Measurements from ENCODE around the gene FBXW7. TPM values are rescaled to one million over a fixed set of nuclear protein-coding genes. Genes with fewer than 3 reads are reported as not detected.

Gene FBXW7
- total and polyA plus RNA-seq, 5 donors: 14.8 to 52.2 (median 47.3) TPM

DNA sequence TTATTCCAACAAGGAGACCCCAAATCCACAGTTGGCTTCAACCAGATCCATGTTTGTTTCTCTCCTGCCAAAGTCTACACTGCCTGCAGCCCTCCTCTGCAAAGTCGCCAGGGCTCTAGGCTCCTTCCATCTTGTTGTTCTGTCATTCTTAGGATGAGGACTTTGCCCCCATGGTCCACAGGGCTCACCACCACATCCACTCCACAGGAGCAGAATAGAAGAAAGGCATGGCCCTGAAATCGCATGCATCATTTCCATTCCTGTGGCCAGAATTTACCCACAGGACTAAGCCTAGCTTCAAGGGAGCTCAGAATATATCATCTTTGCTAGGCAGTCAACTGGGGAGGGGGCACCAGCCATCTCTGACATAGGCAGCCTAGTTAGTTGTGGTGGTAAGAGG lies 254.7 kb downstream of the FBXW7 start:
- H3K4me3 ChIP-seq (ENCODE audit: low read length): no peak overlapping the region
- DNase-seq: no peak
- 98% methylated on average over 2 of the region's 2 CpGs for WGBS
- no peak for ATAC-seq
- intact Hi-C loops (cut with DNase I): no loop called here
- no peaks in the 10 kb centered on the region for H3K4me1 ChIP-seq (ENCODE audit: control insufficient read depth, insufficient read depth, low read length)
- H3K27me3 ChIP-seq (ENCODE audit: control insufficient read depth, insufficient read depth): no peaks in the 10 kb centered on the region
- H3K27ac ChIP-seq (ENCODE audit: low read length): no peak overlapping the region
- H3K9me3 ChIP-seq (ENCODE audit: control insufficient read depth, low read length): no peaks in the 10 kb centered on the region

DNA sequence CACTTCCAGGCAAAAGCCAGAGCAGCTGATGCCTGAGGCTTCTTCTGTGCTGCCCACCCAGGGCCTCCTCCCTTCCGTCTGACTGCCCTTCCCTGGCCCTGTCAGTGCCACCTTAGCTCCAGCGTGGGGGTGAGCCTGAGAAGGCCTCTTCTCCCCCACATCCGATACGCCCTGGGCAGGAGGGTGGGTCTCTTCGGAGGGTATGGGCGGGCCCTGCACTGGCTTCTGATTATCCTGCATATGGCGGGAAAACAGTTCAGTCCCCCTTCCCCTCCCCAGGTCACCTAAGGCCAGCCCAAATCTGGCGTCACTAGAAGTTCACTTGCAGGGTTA lies 256.7 kb downstream of the FBXW7 start:
- DNase-seq (no peak), ATAC-seq (peak in 1 of 2 donors; percentile 22)
- Histone ChIP-seq H3K9me3 (ENCODE audit: control insufficient read depth, low read length) (no peaks in the 10 kb centered on the region), H3K27me3 (ENCODE audit: control insufficient read depth, insufficient read depth) (no peaks in the 10 kb centered on the region), H3K4me1 (ENCODE audit: control insufficient read depth, insufficient read depth, low read length) (no peaks in the 10 kb centered on the region), H3K4me3 (ENCODE audit: low read length) (no peak overlapping the region), H3K27ac (ENCODE audit: low read length) (no peak overlapping the region)
- intact Hi-C loops (cut with DNase I): no loop called here
- 94% methylated on average over 8 of the region's 8 CpGs for WGBS

DNA sequence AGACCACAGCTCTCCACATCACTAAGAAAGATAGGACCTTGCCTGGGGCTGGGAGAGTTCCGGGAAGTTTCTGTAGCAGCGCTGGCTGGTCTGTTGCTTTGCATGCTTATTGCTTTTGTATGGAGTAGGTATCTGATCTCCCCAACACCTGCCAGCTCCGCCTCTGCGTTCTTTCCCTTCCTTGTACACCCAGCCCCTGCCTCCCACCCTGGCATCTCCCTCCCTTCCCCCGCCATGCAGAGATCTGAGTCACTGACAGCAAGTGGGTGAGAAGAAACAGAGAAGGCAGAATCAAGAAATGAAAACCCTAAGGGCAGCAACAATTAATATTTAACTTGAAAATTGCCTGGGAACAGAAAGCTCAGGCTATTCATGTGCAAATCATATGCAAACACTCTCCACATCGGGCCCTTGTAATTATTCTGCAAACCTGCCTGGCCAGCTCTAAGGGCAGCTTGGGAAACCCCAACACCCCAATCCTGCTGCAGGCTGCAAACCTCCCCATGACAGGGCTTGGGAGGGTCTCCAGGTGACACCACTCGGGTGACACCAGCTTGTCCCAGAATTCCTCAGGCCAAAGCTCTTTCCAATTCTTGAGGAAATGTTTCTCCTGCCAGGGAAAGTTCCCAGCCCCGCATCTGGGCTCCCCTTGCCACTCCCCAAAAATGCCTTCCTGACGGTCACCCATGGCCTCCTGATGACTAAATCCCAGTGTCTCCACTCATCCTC lies 257.2 kb downstream of the FBXW7 start:
- Histone ChIP-seq H3K27me3 (ENCODE audit: control insufficient read depth, insufficient read depth) (no peaks in the 10 kb centered on the region), H3K9me3 (ENCODE audit: control insufficient read depth, low read length) (no peaks in the 10 kb centered on the region), H3K27ac (ENCODE audit: low read length) (no peak overlapping the region), H3K4me3 (ENCODE audit: low read length) (no peak overlapping the region), H3K4me1 (ENCODE audit: control insufficient read depth, insufficient read depth, low read length) (no peaks in the 10 kb centered on the region)
- ATAC-seq: no peak
- intact Hi-C loops (cut with DNase I): no loop called here
- WGBS: 86% methylated on average over 9 of the region's 9 CpGs
- DNase-seq: no peak

DNA sequence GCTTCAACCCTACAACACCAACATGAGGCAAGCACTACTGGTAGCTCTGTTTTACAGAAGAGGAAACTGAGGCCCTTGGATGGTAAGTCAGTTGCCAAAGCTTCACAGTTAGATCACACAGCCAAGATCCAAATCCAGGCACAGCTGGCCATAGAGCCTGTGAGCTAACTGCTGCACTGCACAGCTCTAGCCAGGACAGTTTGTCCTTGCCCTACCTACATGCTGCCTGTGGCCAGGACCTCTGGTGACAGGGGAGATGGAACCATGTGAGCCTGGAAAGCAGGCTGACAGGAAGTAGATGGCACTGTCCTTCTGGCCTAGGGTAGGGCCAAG lies 257.8 kb downstream of the FBXW7 start:
- DNase-seq: no peak
- H3K4me1 ChIP-seq (ENCODE audit: control insufficient read depth, insufficient read depth, low read length): no peaks in the 10 kb centered on the region
- intact Hi-C loops (cut with DNase I): no loop called here
- H3K4me3 ChIP-seq (ENCODE audit: low read length): no peak overlapping the region
- H3K9me3 ChIP-seq (ENCODE audit: control insufficient read depth, low read length): no peaks in the 10 kb centered on the region
- peak in 1 of 2 donors; percentile 27 for ATAC-seq
- no peaks in the 10 kb centered on the region for H3K27me3 ChIP-seq (ENCODE audit: control insufficient read depth, insufficient read depth)
- H3K27ac ChIP-seq (ENCODE audit: low read length): no peak overlapping the region

DNA sequence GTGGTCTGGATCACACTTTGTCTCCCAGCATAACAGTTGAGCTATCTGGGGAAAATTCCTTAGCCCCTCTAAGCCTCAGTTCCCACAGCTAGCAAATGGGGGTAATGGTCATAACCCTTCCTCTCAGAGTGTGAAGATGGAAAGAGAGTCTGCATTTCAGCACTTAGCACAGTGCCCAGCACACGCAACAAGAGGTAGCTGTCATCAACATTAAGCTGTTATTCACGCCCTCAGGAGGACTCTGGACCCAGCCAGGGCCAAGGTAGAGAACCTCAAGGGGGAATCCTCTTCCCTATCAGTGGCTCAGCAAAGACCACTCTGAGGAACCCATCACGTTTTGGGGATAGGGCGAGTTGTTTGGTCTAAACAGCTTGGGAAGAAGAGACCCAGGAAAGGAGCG lies 258.6 kb downstream of the FBXW7 start:
- DNase-seq: no peak
- ATAC-seq: peak in 1 of 2 donors; percentile 52
- Histone ChIP-seq H3K4me1 (ENCODE audit: control insufficient read depth, insufficient read depth, low read length) (no peaks in the 10 kb centered on the region), H3K9me3 (ENCODE audit: control insufficient read depth, low read length) (no peaks in the 10 kb centered on the region), H3K27me3 (ENCODE audit: control insufficient read depth, insufficient read depth) (no peaks in the 10 kb centered on the region), H3K27ac (ENCODE audit: low read length) (no peak overlapping the region), H3K4me3 (ENCODE audit: low read length) (no peak overlapping the region)
- 81% methylated on average over 5 of the region's 5 CpGs for WGBS
- intact Hi-C loops (cut with DNase I): no loop called here

DNA sequence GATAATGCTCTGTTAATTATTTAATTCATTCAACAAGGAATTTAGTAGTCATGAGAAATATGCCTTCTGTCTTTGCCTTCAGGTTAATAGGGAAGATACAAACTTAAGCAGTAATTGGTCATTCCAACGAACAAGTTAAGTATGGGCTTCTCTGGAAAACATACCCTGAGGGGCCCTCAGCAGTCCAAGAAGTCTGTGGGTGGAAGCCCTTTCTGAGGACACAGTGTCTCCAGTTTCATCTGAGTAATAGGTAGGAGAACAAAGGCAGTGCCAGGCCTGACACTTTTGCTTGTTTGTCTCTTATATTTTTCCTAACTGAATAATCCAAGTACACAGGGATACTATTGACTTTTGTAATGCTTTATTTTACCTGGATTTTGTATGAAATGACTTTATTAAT lies 262.5 kb downstream of the FBXW7 start:
- Histone ChIP-seq H3K4me1 (ENCODE audit: control insufficient read depth, insufficient read depth, low read length) (no peaks in the 10 kb centered on the region), H3K27me3 (ENCODE audit: control insufficient read depth, insufficient read depth) (no peaks in the 10 kb centered on the region), H3K9me3 (ENCODE audit: control insufficient read depth, low read length) (no peaks in the 10 kb centered on the region), H3K27ac (ENCODE audit: low read length) (no peak overlapping the region), H3K4me3 (ENCODE audit: low read length) (no peak overlapping the region)
- DNase-seq (no peak), ATAC-seq (no peak)
- WGBS: 67% methylated on average over 1 of the region's 1 CpG
- intact Hi-C loops (cut with DNase I): no loop called here

Small RNA genes lying within 50 kb of the gene (microRNA-seq; reads per million reads assigned to microRNA genes)
- gene MIR3140: 0 reads per million in 2 donors

Other genes with a start within 250 kb of the FBXW7 start
- 1 to 10 TPM in 3 of 4 donors, under 1 TPM in 1; 0.48 to 2.4 (median 1.5) TPM for gene TMEM154, start 143.9 kb upstream of the FBXW7 start, total RNA-seq
- gene TMEM154, start 143.9 kb upstream of the FBXW7 start, polyA plus RNA-seq: 0.16 TPM
- under 1 TPM; 0.15 to 0.37 (median 0.18) TPM for gene TIGD4, start 243.6 kb upstream of the FBXW7 start, total RNA-seq
- gene TIGD4, start 243.6 kb upstream of the FBXW7 start, polyA plus RNA-seq: 0.07 TPM
- 10 to 100 TPM; 18.6 to 20.6 (median 19.8) TPM for gene ARFIP1, start 243.9 kb upstream of the FBXW7 start, total RNA-seq
- gene ARFIP1, start 243.9 kb upstream of the FBXW7 start, polyA plus RNA-seq: 8.9 TPM